Measurements from ENCODE around the gene CYB561. TPM values are rescaled to one million over a fixed set of nuclear protein-coding genes. Genes with fewer than 3 reads are reported as not detected.
"Not testable (repeated sequence)": the region's sequence is repeated elsewhere in the genome, so short reads cannot be mapped to it uniquely, and the experiment has no call there.

Gene CYB561
- total and polyA plus RNA-seq, 2 of the 4 experiments (the other 2 are of a cell fraction), result 2.5 to 3.0 TPM

DNA sequence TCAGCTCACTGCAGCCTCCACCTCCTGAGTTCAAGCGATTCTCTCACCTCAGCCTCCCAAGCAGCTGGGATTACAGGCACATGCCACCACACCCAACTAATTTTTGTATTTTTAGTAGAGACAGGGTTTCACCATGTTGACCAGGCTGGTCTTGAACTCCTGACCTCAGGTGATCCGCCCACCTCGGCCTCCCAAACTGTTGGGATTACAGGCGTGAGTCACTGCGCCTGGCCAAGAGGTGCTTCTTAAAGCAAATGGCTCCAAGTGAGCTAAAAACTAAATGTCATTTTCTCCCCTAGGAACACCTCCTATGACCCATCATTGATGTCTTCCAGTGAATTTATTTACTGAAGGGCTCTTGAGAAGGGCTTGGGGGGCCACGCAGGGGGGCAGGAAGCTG lies 8.3 kb upstream of the CYB561 start:
- DNase-seq; H2AK9ac ChIP-seq (replicated peaks; ENCODE audit: low read depth, low read length, poor library complexity); H3K4me3 ChIP-seq (ENCODE audit: insufficient read depth, low read depth, low read length); H2AK5ac ChIP-seq (ENCODE audit: low read depth, low read length); intact Hi-C loops (cut with micrococcal nuclease); H3K27ac ChIP-seq (ENCODE audit: insufficient read depth, low read length); H3K23ac ChIP-seq (ENCODE audit: low read depth, low read length); dilution Hi-C loops (cut with HindIII; ENCODE audit: low sequenced_read_pairs, unreplicated experiment); H3K9me1 ChIP-seq (ENCODE audit: insufficient read depth, low read length); H3K18ac ChIP-seq (ENCODE audit: low read depth, low read length); H4K8ac ChIP-seq (ENCODE audit: low read depth in 2 of 2, low read length in 2 of 2); H4K91ac ChIP-seq (ENCODE audit: insufficient read depth, low read depth, low read length); H2BK120ac ChIP-seq (ENCODE audit: low read depth, low read length); H2BK20ac ChIP-seq (ENCODE audit: low read depth, low read length); H3K4ac ChIP-seq (ENCODE audit: low read depth, low read length); H3K36me3 ChIP-seq (ENCODE audit: control insufficient read depth, insufficient read depth, low read length); H3K27me3 ChIP-seq (ENCODE audit: control insufficient read depth, insufficient read depth, low read length); H3K56ac ChIP-seq (ENCODE audit: extremely low read depth, insufficient read depth, low read length); H2BK5ac ChIP-seq (ENCODE audit: low read depth, low read length, poor library complexity, severe bottlenecking); H3K79me1 ChIP-seq (ENCODE audit: low read depth in 1 of 2, low read length in 2 of 2); BruUV-seq (replicated peaks); H4K5ac ChIP-seq (ENCODE audit: low read depth, low read length); H4K20me1 ChIP-seq (ENCODE audit: insufficient read depth, low read length); POLR2A ChIA-PET (ENCODE audit: unreplicated experiment); H3K4me1 ChIP-seq (ENCODE audit: control insufficient read depth, insufficient read depth, low read length); in situ Hi-C loops (cut with MboI; ENCODE audit: low sequenced_read_pairs); H3K14ac ChIP-seq (replicated peaks; ENCODE audit: low read depth, low read length); H2AFZ ChIP-seq (replicated peaks; ENCODE audit: low read length, poor library complexity); ATAC-seq (ENCODE audit: low read depth); H3K4me2 ChIP-seq (ENCODE audit: low read depth, low read length); H2BK15ac ChIP-seq (ENCODE audit: low read depth, low read length); H3K9ac ChIP-seq (ENCODE audit: low read depth, low read length); H3K9me3 ChIP-seq (ENCODE audit: control insufficient read depth, insufficient read depth, low read length); CTCF ChIA-PET: not testable (repeated sequence)
- WGBS, 2 experiments (ENCODE audit: extremely low coverage in 2 of 2, insufficient read length in 1 of 2), result 50% methylated on average over 2 of the region's 6 CpGs; no CpG with 5 or more reads in 1 of the 2 experiments

Data from IMR-90 (cell line).